Mesothelial cell of epicardium (in vitro differentiated cells): ENCODE results near the gene ARAP1. TPM values are rescaled to one million over a fixed set of nuclear protein-coding genes. Genes with fewer than 3 reads are reported as not detected.

Source experiments
- DNase-seq, 2 experiments: peaks; one replicate each; pipeline ENCODE4 v3.0.0; 2021; ENCODE audit warnings: low spot score in 2 of 2; ENCODE audit not compliant: unreplicated experiment in 2 of 2
- H3K27ac Mint-ChIP-seq: 2 replicates; pipeline ENCODE4 v1.8.0; 2021; ENCODE audit warnings: mixed read lengths
- H3K27me3 Mint-ChIP-seq: 2 replicates; pipeline ENCODE4 v1.8.0; 2021; ENCODE audit warnings: low read depth, mixed read lengths
- H3K36me3 Mint-ChIP-seq: 2 replicates; pipeline ENCODE4 v1.8.0; 2021; ENCODE audit warnings: mixed read lengths
- H3K4me1 Mint-ChIP-seq: 2 replicates; pipeline ENCODE4 v1.8.0; 2021; ENCODE audit warnings: mixed read lengths
- H3K4me3 Mint-ChIP-seq: 2 replicates; pipeline ENCODE4 v1.8.0; 2021; ENCODE audit warnings: mild to moderate bottlenecking, moderate library complexity, mixed read lengths
- H3K9me3 Mint-ChIP-seq: 2 replicates; pipeline ENCODE4 v1.8.0; 2021; ENCODE audit warnings: mixed read lengths
- total RNA-seq: library from RNA; stranded (reverse); gene quantifications from 3 replicates; pipeline ENCODE4 v1.2.1, GENCODE V29; 2021
- TF ChIP-seq, protein P1 (sequence below): fragments of 200-600 bp; sonication (generic); IDR thresholded peaks from one replicate; pipeline ENCODE4 v1.5.0; 2021; ENCODE audit warnings: antibody characterized with exemption; ENCODE audit not compliant: unreplicated experiment

ARAP1 gene
- total RNA-seq, 1 donor from 2014 or later: 155 TPM

DNA sequence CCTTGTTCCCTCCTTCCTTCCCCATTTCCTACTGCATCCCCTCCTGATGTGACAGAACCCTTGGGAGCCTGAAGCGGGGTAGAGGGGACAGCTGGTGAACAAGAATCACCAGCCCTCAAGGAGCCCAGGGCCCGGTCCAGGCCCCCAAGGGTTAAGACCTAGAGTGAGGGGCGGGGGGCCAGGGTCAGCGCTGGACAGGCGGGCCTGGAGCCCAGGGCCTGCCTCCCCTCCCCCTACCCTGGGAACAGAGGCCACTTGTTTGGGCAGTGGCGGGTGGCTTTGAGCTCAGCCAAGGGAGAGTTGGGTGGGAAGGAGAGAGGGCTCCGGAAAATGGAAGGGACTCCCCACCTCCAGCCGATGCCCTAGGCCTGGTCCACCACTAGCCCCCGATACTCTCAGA, 2.1 kb downstream of the ARAP1 start:
- Mint-ChIP-seq H3K4me3 (no peak overlapping the region), H3K9me3 (no peaks in the 10 kb centered on the region), H3K4me1 (peaks cover 16% of the 10 kb centered on the region), H3K36me3 (peaks cover 6% of the 10 kb centered on the region), H3K27ac (no peak overlapping the region), H3K27me3 (no peaks in the 10 kb centered on the region)
- TF ChIP-seq, protein P1, sequence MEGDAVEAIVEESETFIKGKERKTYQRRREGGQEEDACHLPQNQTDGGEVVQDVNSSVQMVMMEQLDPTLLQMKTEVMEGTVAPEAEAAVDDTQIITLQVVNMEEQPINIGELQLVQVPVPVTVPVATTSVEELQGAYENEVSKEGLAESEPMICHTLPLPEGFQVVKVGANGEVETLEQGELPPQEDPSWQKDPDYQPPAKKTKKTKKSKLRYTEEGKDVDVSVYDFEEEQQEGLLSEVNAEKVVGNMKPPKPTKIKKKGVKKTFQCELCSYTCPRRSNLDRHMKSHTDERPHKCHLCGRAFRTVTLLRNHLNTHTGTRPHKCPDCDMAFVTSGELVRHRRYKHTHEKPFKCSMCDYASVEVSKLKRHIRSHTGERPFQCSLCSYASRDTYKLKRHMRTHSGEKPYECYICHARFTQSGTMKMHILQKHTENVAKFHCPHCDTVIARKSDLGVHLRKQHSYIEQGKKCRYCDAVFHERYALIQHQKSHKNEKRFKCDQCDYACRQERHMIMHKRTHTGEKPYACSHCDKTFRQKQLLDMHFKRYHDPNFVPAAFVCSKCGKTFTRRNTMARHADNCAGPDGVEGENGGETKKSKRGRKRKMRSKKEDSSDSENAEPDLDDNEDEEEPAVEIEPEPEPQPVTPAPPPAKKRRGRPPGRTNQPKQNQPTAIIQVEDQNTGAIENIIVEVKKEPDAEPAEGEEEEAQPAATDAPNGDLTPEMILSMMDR: no peak
- DNase-seq: no peak

DNA sequence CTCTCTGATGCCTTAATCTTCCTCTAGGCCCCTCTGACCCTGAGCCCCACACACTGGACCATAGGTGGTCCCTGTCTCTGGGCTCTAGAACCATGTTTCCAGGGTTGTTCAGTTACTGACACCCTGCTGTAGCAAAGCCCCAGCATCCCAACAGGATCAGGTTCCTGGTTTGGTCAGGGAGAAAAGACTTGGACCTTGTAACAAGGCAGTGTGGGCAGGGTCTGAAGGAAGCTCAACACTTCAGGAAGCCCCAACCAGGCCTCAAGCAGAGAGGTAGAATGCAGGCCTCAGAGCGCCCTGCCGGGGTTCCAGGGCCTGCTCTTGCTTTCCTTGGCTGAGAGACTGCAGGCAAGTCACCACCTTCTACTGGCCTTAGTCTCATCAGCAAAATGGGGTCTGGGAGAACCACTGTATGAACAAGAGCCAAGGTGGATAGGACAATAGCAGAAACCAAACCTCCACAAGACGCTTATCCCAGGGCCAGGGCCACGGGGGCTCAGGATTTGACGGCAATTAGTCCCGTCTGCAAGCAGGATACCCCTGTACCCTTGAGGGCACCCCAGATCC, 4.8 kb downstream of the ARAP1 start:
- H3K9me3 Mint-ChIP-seq: no peaks in the 10 kb centered on the region
- H3K27me3 Mint-ChIP-seq: no peaks in the 10 kb centered on the region
- DNase-seq: no peak
- H3K27ac Mint-ChIP-seq: no peak overlapping the region
- peaks cover 16% of the 10 kb centered on the region for H3K4me1 Mint-ChIP-seq
- H3K36me3 Mint-ChIP-seq: no peaks in the 10 kb centered on the region
- no peak overlapping the region for H3K4me3 Mint-ChIP-seq
- TF ChIP-seq, protein P1: no peak

DNA sequence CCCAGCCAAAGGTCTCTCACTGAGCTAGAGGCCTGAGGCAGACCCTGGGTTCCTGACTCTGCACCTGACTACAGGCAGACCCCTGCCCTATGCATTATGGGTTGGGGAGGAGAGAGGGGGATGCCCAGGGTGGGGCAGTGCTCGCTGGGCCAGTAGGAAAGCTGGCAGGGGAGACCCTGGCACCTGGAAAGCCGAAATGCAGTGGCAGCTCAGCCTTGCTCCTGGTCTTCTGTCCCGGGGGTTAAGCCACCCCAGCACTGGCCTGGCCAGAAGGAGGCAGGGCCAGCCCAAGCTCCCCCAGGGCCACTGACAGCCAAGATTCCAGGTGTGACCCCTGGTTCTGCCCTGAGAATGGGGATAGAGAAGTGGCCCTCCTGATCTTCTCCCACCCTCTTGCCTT, 5.4 kb downstream of the ARAP1 start:
- Mint-ChIP-seq H3K27ac (no peak overlapping the region), H3K27me3 (no peaks in the 10 kb centered on the region), H3K36me3 (no peaks in the 10 kb centered on the region), H3K4me3 (no peak overlapping the region), H3K4me1 (peaks cover 19% of the 10 kb centered on the region), H3K9me3 (no peaks in the 10 kb centered on the region)
- TF ChIP-seq, protein P1: no peak
- DNase-seq: no peak

DNA sequence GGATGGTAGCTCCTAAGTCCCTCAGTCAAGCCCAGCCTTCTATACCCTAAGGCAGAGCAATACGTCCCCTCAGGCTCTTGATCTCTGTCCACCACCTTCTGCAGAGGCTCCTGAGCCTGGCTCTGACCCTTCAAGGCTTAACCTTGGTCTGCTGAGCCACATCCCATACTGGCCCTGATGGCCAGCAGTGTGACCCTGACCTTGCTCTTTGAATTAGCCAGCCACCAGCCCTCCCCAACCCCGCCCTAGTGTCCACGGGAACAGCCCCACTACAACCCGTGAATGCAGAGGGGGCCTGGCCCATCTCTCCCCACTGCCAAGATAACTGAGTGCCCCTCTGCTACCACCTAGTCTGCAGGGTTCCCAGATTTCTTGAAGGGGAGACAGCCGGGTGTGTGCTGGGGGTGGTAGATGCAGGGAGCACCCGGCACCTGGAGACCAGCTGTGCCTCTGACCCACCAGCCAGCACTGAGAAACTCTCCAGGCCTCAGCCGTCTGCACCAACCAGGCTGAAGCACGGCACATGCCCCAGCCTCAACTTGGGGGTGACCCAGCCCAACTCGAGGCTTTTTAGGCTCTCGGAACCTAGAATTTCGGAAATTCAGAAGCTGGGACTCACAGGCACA, 6.2 kb downstream of the ARAP1 start:
- no peak overlapping the region for H3K4me3 Mint-ChIP-seq
- no peaks in the 10 kb centered on the region for H3K36me3 Mint-ChIP-seq
- no peaks in the 10 kb centered on the region for H3K27me3 Mint-ChIP-seq
- TF ChIP-seq, protein P1: no peak
- no peak overlapping the region for H3K27ac Mint-ChIP-seq
- DNase-seq: no peak
- no peaks in the 10 kb centered on the region for H3K9me3 Mint-ChIP-seq
- peaks cover 22% of the 10 kb centered on the region for H3K4me1 Mint-ChIP-seq

DNA sequence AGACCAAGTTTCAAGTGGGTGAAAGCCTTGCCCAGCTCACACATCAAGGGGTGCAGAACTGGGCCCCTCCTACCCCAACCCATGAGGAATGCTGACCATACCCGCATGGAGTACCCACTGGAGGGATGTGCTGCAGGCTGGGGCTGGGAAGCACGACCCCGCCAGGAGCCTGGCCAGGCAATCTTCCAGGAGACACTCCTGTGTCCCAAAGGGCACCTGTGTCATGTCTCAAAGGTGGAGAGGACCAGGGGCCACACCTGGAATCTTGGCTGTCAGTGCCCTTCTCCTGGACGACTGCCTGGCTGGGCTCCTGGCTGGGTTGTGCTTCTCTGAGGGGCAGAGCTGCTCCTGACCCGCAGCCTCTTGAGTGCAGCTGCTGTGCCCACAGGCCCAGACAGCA, 6.7 kb downstream of the ARAP1 start:
- DNase-seq: no peak
- Mint-ChIP-seq H3K9me3 (no peaks in the 10 kb centered on the region), H3K36me3 (no peaks in the 10 kb centered on the region), H3K4me1 (peaks cover 24% of the 10 kb centered on the region), H3K27me3 (no peaks in the 10 kb centered on the region), H3K27ac (no peak overlapping the region), H3K4me3 (no peak overlapping the region)
- TF ChIP-seq, protein P1: no peak
